Heart left ventricle (tissue), 13 donors: ENCODE data around the gene STAC.

Experiments
- POLR2A ChIP-seq, 2 donors: fragments of 450-650 bp; IDR thresholded peaks; one replicate each; pipeline ENCODE4 v1.6.1; 2017; ENCODE audit warnings: antibody characterized with exemption in 2 of 2, mild to moderate bottlenecking in 2 of 2, moderate library complexity in 2 of 2
- TF ChIP-seq, protein P1 (sequence below), 12 donors: fragments of 200-600 bp; sonication (generic) in 4 of 12; IDR thresholded peaks; one replicate each; pipeline versions ENCODE4 v1.5.0 to v1.8.0; 2018 to 2022; ENCODE audit warnings: antibody characterized with exemption in 12 of 12, mild to moderate bottlenecking in 5 of 12
- donor health status: ischemic (EF 13 %, LVEDD 7.1; RV severe dilation, severe dysfunction).
- donor health status: DM: no; HTN: yes; CAD: no.
- donor health status: DM: no; HTN: no; CAD: no.
- donor health status: ischemic (EF 25% LVEDD 6.9; RV normal size, moderate dysfunction).
- donor health status: ischemic (EF 25% LVEDD 5.7; RV mildly dilated, moderate dysfunction).
- donor health status: ischemic (EF 35%, LVEDD 5.7; RV mildly dilated, moderate dysfunction).
- donor health status: nonischemic (EF 11% LVEDD 7.7; RV severe dilation, severe dysfunction).
- donor health status: DM: yes; HTN: yes; CAD: no.
- donor health status: PGD.
- donor health status: ischemic (EF 29% LVEDD 5.4; RV normal size, mild dysfunction).
- donor health status: nonischemic (EF 23%, LVEDD 6.1; RV moderate dilation, normal function).

DNA sequence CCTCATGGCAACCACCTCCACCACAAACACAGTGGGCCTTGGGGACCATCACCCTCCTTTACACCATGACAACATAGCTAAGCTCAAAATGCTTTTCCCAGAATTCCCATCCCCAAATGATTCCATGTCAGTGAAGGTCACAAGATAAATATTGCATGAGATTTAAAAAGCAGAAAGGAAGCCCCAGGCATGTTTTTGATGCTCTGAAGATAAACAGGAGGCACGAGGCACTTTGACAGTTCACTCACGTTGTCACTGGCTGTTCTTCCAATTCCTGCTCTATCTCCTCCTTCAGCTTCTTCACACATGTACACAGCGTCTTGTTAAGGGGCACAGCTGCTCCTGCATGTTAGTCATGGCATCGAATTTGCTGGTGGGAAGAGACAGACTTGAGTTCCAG lies 180.4 kb downstream of the STAC start:
- TF ChIP-seq, protein P1, sequence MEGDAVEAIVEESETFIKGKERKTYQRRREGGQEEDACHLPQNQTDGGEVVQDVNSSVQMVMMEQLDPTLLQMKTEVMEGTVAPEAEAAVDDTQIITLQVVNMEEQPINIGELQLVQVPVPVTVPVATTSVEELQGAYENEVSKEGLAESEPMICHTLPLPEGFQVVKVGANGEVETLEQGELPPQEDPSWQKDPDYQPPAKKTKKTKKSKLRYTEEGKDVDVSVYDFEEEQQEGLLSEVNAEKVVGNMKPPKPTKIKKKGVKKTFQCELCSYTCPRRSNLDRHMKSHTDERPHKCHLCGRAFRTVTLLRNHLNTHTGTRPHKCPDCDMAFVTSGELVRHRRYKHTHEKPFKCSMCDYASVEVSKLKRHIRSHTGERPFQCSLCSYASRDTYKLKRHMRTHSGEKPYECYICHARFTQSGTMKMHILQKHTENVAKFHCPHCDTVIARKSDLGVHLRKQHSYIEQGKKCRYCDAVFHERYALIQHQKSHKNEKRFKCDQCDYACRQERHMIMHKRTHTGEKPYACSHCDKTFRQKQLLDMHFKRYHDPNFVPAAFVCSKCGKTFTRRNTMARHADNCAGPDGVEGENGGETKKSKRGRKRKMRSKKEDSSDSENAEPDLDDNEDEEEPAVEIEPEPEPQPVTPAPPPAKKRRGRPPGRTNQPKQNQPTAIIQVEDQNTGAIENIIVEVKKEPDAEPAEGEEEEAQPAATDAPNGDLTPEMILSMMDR (IDR thresholded peaks at IDR 0.05), result no peak
- no peak for TF ChIP-seq POLR2A (IDR thresholded peaks at IDR 0.05)
